Astrocyte (in vitro differentiated cells and primary cell): ENCODE results near the gene HSCB. TPM values are rescaled to one million over a fixed set of nuclear protein-coding genes. Genes with fewer than 3 reads are reported as not detected.

Source experiments
- DNase-seq: peaks from one replicate; pipeline ENCODE4 v3.0.0-alpha.2; 2010; ENCODE audit warnings: low read depth
- FAIRE-seq: peaks from 2 replicates; lab custom pipeline; 2011; peaks lifted over from hg19 to GRCh38; lab: Jason Lieb, UNC
- H2AFZ ChIP-seq: 2 replicates; pipeline ENCODE4 v1.6.0; 2012; ENCODE audit warnings: low read depth, low read length, inconsistent platforms
- H3K27ac ChIP-seq: 2 replicates; pipeline ENCODE4 v1.5.1; 2011; ENCODE audit warnings: low read depth, low read length, inconsistent platforms
- H3K27me3 ChIP-seq: 2 replicates; pipeline ENCODE4 v1.6.0; 2011; ENCODE audit warnings: low read length, inconsistent platforms; ENCODE audit not compliant: insufficient read depth
- H3K36me3 ChIP-seq: 2 replicates; pipeline ENCODE4 v1.5.1; 2011; ENCODE audit warnings: low read length, inconsistent platforms; ENCODE audit not compliant: insufficient read depth
- H3K4me1 ChIP-seq: 2 replicates; pipeline ENCODE4 v1.5.1; 2011; ENCODE audit warnings: low read length, inconsistent platforms; ENCODE audit not compliant: insufficient read depth
- H3K4me2 ChIP-seq: 2 replicates; pipeline ENCODE4 v1.6.0; 2012; ENCODE audit warnings: low read length, inconsistent platforms
- H3K4me3 ChIP-seq: 2 replicates; pipeline ENCODE4 v1.5.1; 2011; ENCODE audit warnings: low read depth, mild to moderate bottlenecking, low read length, inconsistent platforms; ENCODE audit not compliant: insufficient read depth
- H3K79me2 ChIP-seq: 2 replicates; pipeline ENCODE4 v1.6.0; 2012; ENCODE audit warnings: mild to moderate bottlenecking, low read length, inconsistent platforms; ENCODE audit not compliant: insufficient read depth
- H3K9ac ChIP-seq: 2 replicates; pipeline ENCODE4 v1.6.0; 2012; ENCODE audit warnings: mild to moderate bottlenecking, low read length, inconsistent platforms
- H3K9me3 ChIP-seq: 2 replicates; pipeline ENCODE4 v1.5.1; 2012; ENCODE audit warnings: low read depth, mild to moderate bottlenecking, low read length, inconsistent platforms; ENCODE audit not compliant: insufficient read depth
- H4K20me1 ChIP-seq: 2 replicates; pipeline ENCODE4 v1.6.0; 2012; ENCODE audit warnings: low read length, inconsistent platforms; ENCODE audit not compliant: insufficient read depth
- H3K27ac Mint-ChIP-seq: one replicate; pipeline ENCODE4 v1.8.0; 2021; ENCODE audit warnings: mild to moderate bottlenecking, mixed read lengths; ENCODE audit not compliant: unreplicated experiment
- H3K27me3 Mint-ChIP-seq: one replicate; pipeline ENCODE4 v1.8.0; 2021; ENCODE audit warnings: low read depth, mixed read lengths; ENCODE audit not compliant: unreplicated experiment
- H3K36me3 Mint-ChIP-seq: one replicate; pipeline ENCODE4 v1.8.0; 2021; ENCODE audit warnings: low read depth, mixed read lengths; ENCODE audit not compliant: unreplicated experiment
- H3K4me1 Mint-ChIP-seq: one replicate; pipeline ENCODE4 v1.8.0; 2021; ENCODE audit warnings: low read depth, mixed read lengths; ENCODE audit not compliant: unreplicated experiment
- H3K4me3 Mint-ChIP-seq: one replicate; pipeline ENCODE4 v1.8.0; 2021; ENCODE audit warnings: mild to moderate bottlenecking, moderate library complexity, mixed read lengths; ENCODE audit not compliant: unreplicated experiment
- H3K9me3 Mint-ChIP-seq: one replicate; pipeline ENCODE4 v1.8.0; 2021; ENCODE audit warnings: mild to moderate bottlenecking, mixed read lengths; ENCODE audit not compliant: unreplicated experiment
- EZH2 ChIP-seq: IDR thresholded peaks from 2 replicates; pipeline ENCODE4 v1.6.1; 2012; ENCODE audit warnings: mild to moderate bottlenecking, low read length, inconsistent platforms; ENCODE audit not compliant: insufficient read depth
- total RNA-seq: library from RNA; stranded (reverse); gene quantifications from 2 replicates; pipeline ENCODE4 v1.2.1, GENCODE V29; 2021
- TF ChIP-seq, protein P1 (sequence below): IDR thresholded peaks from 2 replicates; pipeline ENCODE4 v1.5.1; 2011; ENCODE audit warnings: low read depth, mild to moderate bottlenecking, inconsistent platforms, low read length, moderate library complexity; ENCODE audit not compliant: insufficient read depth

Gene HSCB
- total RNA-seq, 1 donor from 2014 or later, result 10.7 TPM

DNA sequence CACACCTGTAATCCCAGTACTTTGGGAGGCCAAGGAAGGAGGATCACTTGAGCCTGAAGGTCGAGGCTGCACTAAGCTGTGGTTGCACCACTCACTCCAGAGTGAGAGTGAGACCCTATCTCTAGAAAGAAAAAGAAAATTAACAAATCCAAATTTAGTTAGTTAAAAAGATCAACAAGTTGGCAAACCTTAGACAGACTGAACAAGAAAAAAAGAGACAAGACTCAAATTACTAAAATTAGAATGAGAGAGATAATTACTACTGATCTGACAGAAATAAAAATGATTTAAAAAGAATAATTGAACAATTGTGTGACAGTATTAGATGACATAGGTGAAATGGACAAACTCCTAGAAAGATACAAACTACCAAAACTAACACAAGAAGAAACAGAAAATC is 13.8 kb upstream of the HSCB start:
- Histone ChIP-seq H3K79me2 (no peaks in the 10 kb centered on the region), H3K4me2 (no peak overlapping the region), H4K20me1 (no peaks in the 10 kb centered on the region), H3K27ac (no peak overlapping the region), H3K4me1 (no peaks in the 10 kb centered on the region), H3K9me3 (no peaks in the 10 kb centered on the region), H3K4me3 (no peak overlapping the region), H3K9ac (no peak overlapping the region), H2AFZ (no peak overlapping the region), H3K27me3 (no peaks in the 10 kb centered on the region), H3K36me3 (no peaks in the 10 kb centered on the region)
- H3K4me1 Mint-ChIP-seq, result no peaks in the 10 kb centered on the region
- peaks cover 4% of the 10 kb centered on the region for H3K36me3 Mint-ChIP-seq
- H3K27ac Mint-ChIP-seq, result no peak overlapping the region
- no peak for TF ChIP-seq EZH2
- TF ChIP-seq, protein P1, sequence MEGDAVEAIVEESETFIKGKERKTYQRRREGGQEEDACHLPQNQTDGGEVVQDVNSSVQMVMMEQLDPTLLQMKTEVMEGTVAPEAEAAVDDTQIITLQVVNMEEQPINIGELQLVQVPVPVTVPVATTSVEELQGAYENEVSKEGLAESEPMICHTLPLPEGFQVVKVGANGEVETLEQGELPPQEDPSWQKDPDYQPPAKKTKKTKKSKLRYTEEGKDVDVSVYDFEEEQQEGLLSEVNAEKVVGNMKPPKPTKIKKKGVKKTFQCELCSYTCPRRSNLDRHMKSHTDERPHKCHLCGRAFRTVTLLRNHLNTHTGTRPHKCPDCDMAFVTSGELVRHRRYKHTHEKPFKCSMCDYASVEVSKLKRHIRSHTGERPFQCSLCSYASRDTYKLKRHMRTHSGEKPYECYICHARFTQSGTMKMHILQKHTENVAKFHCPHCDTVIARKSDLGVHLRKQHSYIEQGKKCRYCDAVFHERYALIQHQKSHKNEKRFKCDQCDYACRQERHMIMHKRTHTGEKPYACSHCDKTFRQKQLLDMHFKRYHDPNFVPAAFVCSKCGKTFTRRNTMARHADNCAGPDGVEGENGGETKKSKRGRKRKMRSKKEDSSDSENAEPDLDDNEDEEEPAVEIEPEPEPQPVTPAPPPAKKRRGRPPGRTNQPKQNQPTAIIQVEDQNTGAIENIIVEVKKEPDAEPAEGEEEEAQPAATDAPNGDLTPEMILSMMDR, result no peak
- H3K4me3 Mint-ChIP-seq, result no peak overlapping the region
- DNase-seq (no peak), FAIRE-seq (no peak)
- H3K27me3 Mint-ChIP-seq, result no peaks in the 10 kb centered on the region
- no peaks in the 10 kb centered on the region for H3K9me3 Mint-ChIP-seq

DNA sequence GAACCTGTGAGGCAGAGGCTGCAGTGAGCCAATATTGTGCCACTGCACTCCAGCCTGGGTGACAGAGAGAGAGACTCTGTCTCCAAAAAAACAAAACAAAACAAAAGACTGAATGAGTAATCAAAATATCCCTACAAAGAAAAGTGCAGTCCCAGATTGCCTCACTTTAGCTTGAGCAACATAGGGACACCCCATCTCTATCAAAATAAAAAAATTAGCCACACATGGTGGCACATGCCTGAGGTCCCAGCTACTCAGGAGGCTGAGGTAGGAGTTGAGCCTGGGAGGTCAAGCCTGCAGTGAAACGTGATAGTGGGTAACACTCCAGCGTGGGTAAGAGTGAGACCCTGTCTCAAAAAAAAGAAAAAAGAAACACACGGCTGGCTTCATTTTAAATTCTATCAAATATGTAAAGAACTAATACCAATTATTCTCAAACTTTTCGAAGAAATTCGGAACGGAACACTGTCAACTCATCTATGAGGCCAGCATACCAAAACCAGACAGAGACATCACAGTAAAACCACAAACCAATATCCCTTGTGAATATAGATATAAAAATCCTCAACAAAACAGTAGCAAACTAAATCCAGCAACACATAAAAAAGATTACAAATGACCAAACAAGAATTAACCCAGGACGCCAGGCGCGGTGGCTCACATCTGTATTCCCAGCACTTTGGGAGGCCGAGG is 13.1 kb upstream of the HSCB start:
- no peak overlapping the region for H3K27ac Mint-ChIP-seq
- no peak overlapping the region for H3K4me2 ChIP-seq
- H3K36me3 ChIP-seq, result no peaks in the 10 kb centered on the region
- DNase-seq, result no peak
- H3K27me3 Mint-ChIP-seq, result no peaks in the 10 kb centered on the region
- no peak overlapping the region for H3K4me3 ChIP-seq
- no peak overlapping the region for H3K4me3 Mint-ChIP-seq
- H3K4me1 ChIP-seq, result no peaks in the 10 kb centered on the region
- H3K36me3 Mint-ChIP-seq, result peaks cover 2% of the 10 kb centered on the region
- H3K9me3 ChIP-seq, result no peaks in the 10 kb centered on the region
- no peaks in the 10 kb centered on the region for H3K79me2 ChIP-seq
- H3K27ac ChIP-seq, result no peak overlapping the region
- TF ChIP-seq, protein P1, result no peak
- TF ChIP-seq EZH2, result no peak
- H3K9me3 Mint-ChIP-seq, result no peaks in the 10 kb centered on the region
- H3K27me3 ChIP-seq, result no peaks in the 10 kb centered on the region
- no peak for FAIRE-seq
- no peak overlapping the region for H3K9ac ChIP-seq
- H3K4me1 Mint-ChIP-seq, result no peaks in the 10 kb centered on the region
- no peak overlapping the region for H2AFZ ChIP-seq
- H4K20me1 ChIP-seq, result no peaks in the 10 kb centered on the region

DNA sequence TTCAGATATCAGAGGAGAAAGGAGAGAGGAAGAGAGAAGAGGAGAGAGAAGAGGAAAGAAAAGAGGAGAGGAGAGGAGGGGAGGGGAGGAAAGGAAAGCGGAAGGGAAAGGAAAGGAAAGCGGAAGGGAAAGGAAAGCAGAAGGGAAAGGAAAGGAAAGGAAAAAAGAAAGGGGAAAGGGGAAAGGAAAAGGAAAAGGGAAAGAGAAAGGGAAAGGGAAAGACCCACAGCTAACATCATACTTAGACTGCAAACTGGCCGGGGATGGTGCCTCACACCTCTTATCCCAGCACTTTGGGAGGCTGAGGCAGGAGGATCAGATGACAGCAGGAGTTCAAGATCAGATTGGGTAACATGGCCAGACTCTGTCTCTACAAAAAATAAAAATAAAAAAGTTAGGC is 11.7 kb upstream of the HSCB start:
- no peaks in the 10 kb centered on the region for H3K79me2 ChIP-seq
- FAIRE-seq, result no peak
- H3K27ac ChIP-seq, result no peak overlapping the region
- TF ChIP-seq, protein P1, result no peak
- no peak for TF ChIP-seq EZH2
- no peak overlapping the region for H3K9ac ChIP-seq
- no peak overlapping the region for H2AFZ ChIP-seq
- no peaks in the 10 kb centered on the region for H3K27me3 ChIP-seq
- H3K4me2 ChIP-seq, result no peak overlapping the region
- no peak overlapping the region for H3K4me3 ChIP-seq
- Mint-ChIP-seq H3K4me3 (no peak overlapping the region), H3K27me3 (no peaks in the 10 kb centered on the region), H3K4me1 (no peaks in the 10 kb centered on the region), H3K36me3 (peaks cover 2% of the 10 kb centered on the region), H3K9me3 (no peaks in the 10 kb centered on the region), H3K27ac (no peak overlapping the region)
- no peaks in the 10 kb centered on the region for H3K36me3 ChIP-seq
- H3K4me1 ChIP-seq, result no peaks in the 10 kb centered on the region
- no peaks in the 10 kb centered on the region for H3K9me3 ChIP-seq
- no peak for DNase-seq
- H4K20me1 ChIP-seq, result no peaks in the 10 kb centered on the region
